Common myeloid progenitor, CD34-positive (primary cell): ENCODE data around the gene CUEDC1.
A peak's percentile ranks its signal among the peaks of the same experiment; 100 is the strongest.

Experiments
- CTCF ChIA-PET: fragments of 350-600 bp; sonication (Branson Sonifier 250); formaldehyde crosslinking; loops from one replicate; lab custom pipeline; 2021; ENCODE audit warnings: antibody characterized with exemption; lab: Charles Lee
- POLR2A ChIA-PET: fragments of 350-600 bp; sonication (Branson Sonifier 250); formaldehyde crosslinking; loops from one replicate; lab custom pipeline; 2021; ENCODE audit warnings: antibody characterized with exemption; lab: Charles Lee
- DNase-seq, 3 donors: peaks; one replicate each; pipeline versions ENCODE4 v3.0.0 to v3.0.0-alpha.2; 2013
- H3K27ac ChIP-seq, 2 experiments: 1 replicate in 1 of 2; 2 replicates in 1 of 2; pipeline ENCODE4 v1.7.0; 2013; ENCODE audit warnings: inconsistent platforms in 2 of 2, low read length in 2 of 2, mild to moderate bottlenecking in 2 of 2, low read depth in 1 of 2, moderate library complexity in 1 of 2; ENCODE audit not compliant: severe bottlenecking in 2 of 2, insufficient read depth in 1 of 2, poor library complexity in 1 of 2
- H3K27me3 ChIP-seq, 5 experiments: replicated peaks in 2 of 5; 1 replicate in 3 of 5; 2 replicates in 2 of 5; pipeline versions ENCODE4 v1.6.1 to v1.7.0; 2013; ENCODE audit warnings: low read length in 4 of 5, mild to moderate bottlenecking in 2 of 5, moderate library complexity in 2 of 5, inconsistent platforms in 1 of 5; ENCODE audit not compliant: insufficient read depth in 5 of 5, control insufficient read depth in 4 of 5
- H3K36me3 ChIP-seq, 4 experiments: 1 replicate in 2 of 4; 2 replicates in 2 of 4; pipeline versions ENCODE4 v1.6.1 to v1.7.0; 2013; ENCODE audit warnings: low read length in 3 of 4, control low read depth in 1 of 4, mild to moderate bottlenecking in 1 of 4; ENCODE audit not compliant: control insufficient read depth in 4 of 4, insufficient read depth in 4 of 4
- H3K4me1 ChIP-seq, 4 experiments: 1 replicate in 3 of 4; 2 replicates in 1 of 4; pipeline versions ENCODE4 v1.6.1 to v1.7.1; 2013; ENCODE audit warnings: low read length in 3 of 4, mild to moderate bottlenecking in 3 of 4, control low read depth in 1 of 4, inconsistent platforms in 1 of 4, moderate library complexity in 1 of 4; ENCODE audit not compliant: control insufficient read depth in 4 of 4, insufficient read depth in 4 of 4; ENCODE audit errors: control extremely low read depth in 1 of 4
- H3K4me3 ChIP-seq, 7 experiments: 1 replicate in 4 of 7; 2 replicates in 3 of 7; pipeline versions ENCODE4 v1.5.1 to v1.7.0; 2013; ENCODE audit warnings: mild to moderate bottlenecking in 7 of 7, low read length in 6 of 7, moderate library complexity in 6 of 7, inconsistent platforms in 2 of 7, low read depth in 2 of 7, control low read depth in 1 of 7; ENCODE audit not compliant: insufficient read depth in 4 of 7, control insufficient read depth in 1 of 7; ENCODE audit errors: extremely low read depth in 1 of 7
- H3K9me3 ChIP-seq, 5 experiments: 1 replicate in 4 of 5; 2 replicates in 1 of 5; pipeline versions ENCODE4 v1.6.1 to v1.7.1; 2013; ENCODE audit warnings: low read length in 4 of 5, mild to moderate bottlenecking in 2 of 5, inconsistent platforms in 1 of 5, low read depth in 1 of 5, moderate library complexity in 1 of 5; ENCODE audit not compliant: control insufficient read depth in 4 of 5, insufficient read depth in 2 of 5; ENCODE audit errors: control extremely low read depth in 1 of 5
- whole genome bisulfite sequencing: methylation state at CpG from one replicate; pipeline ENCODE4 v1.1.5; 2013; ENCODE audit not compliant: insufficient coverage; 5-methylcytosine and 5-hydroxymethylcytosine counted together

Gene CUEDC1

DNA sequence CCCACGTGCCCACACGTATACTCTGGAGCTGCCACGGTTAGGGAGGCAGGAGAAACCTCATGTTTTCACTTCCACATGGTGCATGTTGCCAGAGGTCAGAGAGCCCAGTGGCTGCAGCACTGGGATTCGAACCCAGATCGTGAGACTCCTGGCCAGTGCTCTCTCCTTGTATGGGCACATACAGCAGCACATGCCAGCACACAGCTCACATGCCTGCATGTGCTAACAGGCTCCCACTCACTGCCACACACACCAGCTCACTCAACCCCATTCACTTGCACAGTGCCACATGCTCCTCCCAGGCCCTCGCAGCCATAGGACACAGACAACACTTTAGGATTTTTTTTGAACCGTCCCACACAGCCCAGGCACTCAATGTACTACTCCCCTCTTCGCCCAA, 55.8 kb downstream of the CUEDC1 start:
- Histone ChIP-seq H3K27ac (no peak overlapping the region), H3K27me3 (no peaks in the 10 kb centered on the region), H3K4me3 (no peak overlapping the region), H3K9me3 (no peaks in the 10 kb centered on the region), H3K36me3 (no peaks in the 10 kb centered on the region), H3K4me1 (peaks cover 17 to 68% (median 55%) of the 10 kb centered on the region in 4 experiments)
- POLR2A ChIA-PET, result no interaction called here
- no peak for DNase-seq
- 89% methylated on average over 6 of the region's 8 CpGs for WGBS
- CTCF ChIA-PET, result interaction anchor here (1.2 to 7.7 kb wide), 12 partner anchors 9 to 95 kb away, joined by 3 to 31 read pairs (median 6); no protein-coding TSS in a partner anchor

DNA sequence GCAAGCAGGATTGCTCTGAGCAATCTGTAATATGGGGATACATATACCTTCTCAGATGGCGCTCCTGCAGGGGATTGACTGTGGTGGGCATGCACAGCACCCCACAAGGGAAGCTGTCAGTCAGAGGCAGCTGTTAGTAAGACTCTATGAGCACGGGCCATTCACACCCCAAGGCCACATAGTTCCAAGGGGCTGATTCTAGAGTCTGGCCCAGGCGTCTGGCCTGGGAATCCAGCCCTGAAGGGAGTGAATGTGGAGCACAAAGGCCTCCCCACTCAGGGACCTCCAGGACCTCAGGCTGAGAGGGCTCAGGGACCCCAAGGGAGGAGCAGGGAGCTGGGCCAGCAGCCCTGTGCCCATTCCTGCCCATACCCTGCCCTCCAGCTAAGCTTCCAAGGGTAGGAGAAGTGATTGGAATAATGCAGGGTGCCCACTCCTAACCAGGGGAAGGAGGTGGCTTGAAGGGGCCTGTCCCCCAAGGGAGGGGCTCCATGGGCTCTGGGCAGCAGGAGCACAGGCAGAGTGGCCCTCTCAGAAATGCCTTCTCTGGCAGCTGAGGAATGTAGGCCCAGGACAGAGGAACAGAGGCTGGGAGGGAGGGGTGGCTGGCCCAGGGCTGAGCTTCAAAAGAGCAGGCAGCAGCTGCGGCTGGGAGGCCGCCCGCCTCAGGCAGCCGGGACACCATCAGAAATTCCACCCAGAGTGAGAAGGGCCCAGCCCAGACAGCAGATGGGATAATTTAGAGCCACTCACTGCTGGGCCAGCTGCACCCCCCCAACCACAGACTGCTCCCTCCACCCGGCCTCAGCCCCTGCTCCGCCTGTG, 56.5 kb downstream of the CUEDC1 start:
- no peaks in the 10 kb centered on the region for H3K9me3 ChIP-seq
- no peak overlapping the region for H3K4me3 ChIP-seq
- H3K27me3 ChIP-seq, result no peaks in the 10 kb centered on the region
- H3K4me1 ChIP-seq, result peaks cover 16 to 66% (median 55%) of the 10 kb centered on the region in 4 experiments
- POLR2A ChIA-PET, result interaction anchor here (0.7 kb wide), 1 partner anchor 98 kb away, joined by 3 read pairs; no protein-coding TSS in a partner anchor
- no peak for DNase-seq
- CTCF ChIA-PET, result interaction anchor here (0.6 to 7.7 kb wide), 16 partner anchors 9 to 318 kb away, joined by 3 to 31 read pairs (median 4); no protein-coding TSS in a partner anchor
- H3K36me3 ChIP-seq, result no peaks in the 10 kb centered on the region
- H3K27ac ChIP-seq, result no peak overlapping the region
- WGBS, result 94% methylated on average over 9 of the region's 9 CpGs

DNA sequence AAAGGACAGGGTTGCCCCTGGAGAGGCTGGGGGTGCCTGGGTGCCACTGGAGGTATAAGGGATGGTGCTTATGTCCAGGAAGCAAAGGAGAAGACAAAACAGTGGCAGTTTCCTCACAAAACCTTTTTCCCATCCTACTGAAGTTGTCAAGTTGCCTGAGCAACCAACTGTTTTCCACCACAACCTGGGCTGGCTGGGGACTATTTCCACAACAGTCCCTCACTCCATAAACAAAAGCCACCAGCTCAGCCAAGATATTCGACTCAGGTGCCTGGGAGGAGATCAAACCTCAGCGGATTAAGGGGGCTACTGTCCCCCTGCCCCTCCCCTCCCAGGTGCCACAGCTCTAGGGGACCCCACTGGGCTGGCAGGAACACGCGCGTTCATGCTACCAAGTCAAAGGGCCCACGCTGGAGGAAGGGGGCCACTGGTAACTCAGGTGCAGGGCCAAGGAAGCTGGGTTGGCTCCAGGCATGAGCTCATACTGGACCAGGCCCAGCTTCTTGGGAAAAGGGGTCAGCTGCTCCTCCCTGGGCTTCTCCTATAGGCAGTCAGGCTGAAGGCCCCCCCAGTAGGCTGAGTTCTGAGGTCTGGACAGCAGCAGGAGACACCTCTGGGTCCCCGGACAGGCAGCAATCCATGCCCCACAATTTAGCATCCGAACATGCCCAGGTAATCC, 59.7 kb downstream of the CUEDC1 start:
- WGBS, result 92% methylated on average over 8 of the region's 8 CpGs
- peak in 2 of 3 donors; percentile 39 to 41 for DNase-seq
- H3K27ac ChIP-seq, result no peak overlapping the region
- ChIA-PET POLR2A (no interaction called here), CTCF (interaction anchor here (0.6 to 2.1 kb wide), 10 partner anchors 16 to 570 kb away, joined by 3 to 7 read pairs (median 3); no protein-coding TSS in a partner anchor)
- peaks cover 5 to 71% (median 57%) of the 10 kb centered on the region in 4 experiments for H3K4me1 ChIP-seq
- no peaks in the 10 kb centered on the region for H3K36me3 ChIP-seq
- H3K27me3 ChIP-seq, result no peaks in the 10 kb centered on the region
- H3K9me3 ChIP-seq, result no peaks in the 10 kb centered on the region
- peak overlapping the region in 1 of 7 experiments; percentile 21 for H3K4me3 ChIP-seq

DNA sequence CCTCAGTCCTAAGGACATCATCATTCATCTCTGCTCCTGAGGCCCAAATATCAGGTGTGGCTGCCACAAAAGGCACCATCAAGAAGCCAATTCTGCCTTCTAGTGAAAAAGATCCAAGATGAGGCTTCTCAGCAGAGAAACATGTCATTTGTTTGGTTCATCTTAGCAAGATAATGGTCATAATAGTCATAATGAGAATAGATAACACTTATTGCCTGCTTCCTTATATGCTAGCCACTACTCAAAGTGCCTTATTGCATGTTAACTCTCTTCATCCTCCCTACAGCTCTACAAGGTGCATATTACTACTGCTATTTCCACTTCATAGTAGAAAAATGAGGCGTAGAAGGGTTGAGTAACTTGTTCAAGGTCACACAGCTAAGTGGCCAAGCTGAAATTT, 60.4 kb downstream of the CUEDC1 start:
- no CpG with 5 or more reads among the region's 1 CpG for WGBS
- Histone ChIP-seq H3K36me3 (no peaks in the 10 kb centered on the region), H3K27me3 (no peaks in the 10 kb centered on the region), H3K4me1 (peaks cover 5 to 71% (median 58%) of the 10 kb centered on the region in 4 experiments), H3K27ac (no peak overlapping the region), H3K4me3 (no peak overlapping the region), H3K9me3 (no peaks in the 10 kb centered on the region)
- no peak for DNase-seq
- POLR2A ChIA-PET, result no interaction called here
- CTCF ChIA-PET, result interaction anchor here (0.6 to 2.1 kb wide), 8 partner anchors 17 to 571 kb away, joined by 3 to 7 read pairs (median 3); no protein-coding TSS in a partner anchor

DNA sequence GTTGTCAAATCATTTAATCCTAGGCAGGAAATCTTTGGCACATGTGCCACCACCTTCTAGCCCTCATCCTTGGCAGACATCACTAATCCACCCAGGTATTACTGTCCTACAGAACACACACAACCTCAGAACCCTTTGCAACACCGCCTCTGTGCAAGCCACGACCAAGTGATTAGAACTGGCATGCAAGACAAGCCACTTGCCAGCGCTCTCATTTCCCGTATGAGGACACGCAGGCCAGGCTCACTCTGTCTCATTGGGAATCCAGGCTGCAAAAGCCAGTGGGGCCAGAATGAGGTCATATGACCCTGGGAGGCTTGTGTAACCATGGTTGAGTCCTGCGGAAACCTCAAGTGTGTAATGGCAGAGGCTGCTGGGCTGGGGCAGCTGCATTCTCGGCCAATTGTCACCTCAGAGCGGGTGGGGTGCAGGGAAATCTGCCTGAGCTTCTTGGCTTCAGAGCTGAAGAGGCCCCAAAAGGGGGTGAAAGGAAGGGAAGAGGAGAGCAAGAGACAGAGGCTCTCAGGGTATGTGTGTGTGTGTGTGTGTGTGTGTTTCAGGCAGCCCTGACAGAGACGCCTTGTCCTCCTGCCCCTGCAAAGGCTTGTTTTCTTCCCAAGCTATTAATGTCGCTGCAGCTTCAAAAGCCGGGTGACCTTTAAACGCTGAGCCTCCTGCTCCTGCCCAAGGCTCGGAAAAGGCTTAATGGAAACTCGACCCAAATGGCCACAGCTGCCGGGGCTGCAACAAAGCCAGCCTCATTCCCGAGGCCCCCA, 62.2 kb downstream of the CUEDC1 start:
- H3K4me1 ChIP-seq, result peaks cover 0 to 56% (median 45%) of the 10 kb centered on the region in 4 experiments
- ChIA-PET CTCF (interaction anchor here (0.7 to 4.9 kb wide), 21 partner anchors 8 to 107 kb away, joined by 3 to 37 read pairs (median 4); no protein-coding TSS in a partner anchor), POLR2A (interaction anchor here (0.7 to 0.9 kb wide), 2 partner anchors 32 to 105 kb away, joined by 4 to 5 read pairs; no protein-coding TSS in a partner anchor)
- H3K36me3 ChIP-seq, result no peaks in the 10 kb centered on the region
- H3K9me3 ChIP-seq, result no peaks in the 10 kb centered on the region
- H3K27me3 ChIP-seq, result no peaks in the 10 kb centered on the region
- peak overlapping the region; percentile 33 to 69 for H3K27ac ChIP-seq
- peak overlapping the region in 5 of 7 experiments; percentile 19 to 52 (median 31) for H3K4me3 ChIP-seq
- peak; percentile 86 to 95 (median 95) for DNase-seq
- 7% methylated on average over 16 of the region's 16 CpGs for WGBS

DNA sequence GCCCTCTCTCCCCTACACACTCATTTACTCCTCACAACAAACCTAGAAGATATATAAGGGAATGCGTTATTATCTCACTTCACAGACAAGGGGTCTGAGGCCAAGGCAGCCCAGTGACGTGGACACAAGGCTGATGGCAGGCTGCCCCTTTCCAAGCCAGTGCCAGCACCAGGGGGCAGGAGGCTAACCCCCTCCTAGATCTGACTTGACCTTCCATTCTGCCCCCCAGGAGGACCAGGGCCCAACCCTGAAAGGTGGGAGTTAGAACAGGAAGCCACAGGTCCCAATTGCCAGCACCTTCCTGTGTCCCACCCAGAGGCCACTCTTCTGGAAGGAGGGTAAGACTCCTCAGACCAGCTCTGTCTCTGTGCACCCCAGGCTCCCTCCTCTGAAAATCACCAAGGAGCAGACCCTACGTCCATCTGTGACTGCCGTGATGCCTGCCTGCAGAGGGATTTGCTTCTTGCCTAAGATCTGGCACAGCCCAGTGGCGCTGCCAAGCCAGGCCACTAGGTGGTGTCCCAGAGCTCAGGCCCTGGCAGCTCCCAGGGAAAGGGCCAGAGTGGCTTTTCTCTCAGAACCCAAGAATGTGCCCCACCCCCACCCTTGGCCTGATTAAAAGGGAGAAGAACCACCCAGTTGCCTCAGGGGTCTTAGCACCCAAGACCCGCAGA, 62.9 kb downstream of the CUEDC1 start:
- H3K4me3 ChIP-seq, result peak overlapping the region in 2 of 7 experiments; percentile 31 to 52
- peaks cover 0 to 54% (median 43%) of the 10 kb centered on the region in 4 experiments for H3K4me1 ChIP-seq
- 82% methylated on average over 6 of the region's 6 CpGs for WGBS

More for the DNA sequence above, 62.9 kb downstream of the CUEDC1 start:
- Histone ChIP-seq H3K36me3 (no peaks in the 10 kb centered on the region), H3K27me3 (no peaks in the 10 kb centered on the region), H3K27ac (peak overlapping the region in 1 of 2 experiments; percentile 69), H3K9me3 (no peaks in the 10 kb centered on the region)
- POLR2A ChIA-PET, result interaction anchor here (0.6 to 0.7 kb wide), 2 partner anchors 24 to 106 kb away, joined by 3 to 5 read pairs; no protein-coding TSS in a partner anchor
- DNase-seq, result peak; percentile 72 to 83 (median 77)
- CTCF ChIA-PET, result interaction anchor here (0.6 to 4.9 kb wide), 17 partner anchors 8 to 107 kb away, joined by 3 to 37 read pairs (median 4); no protein-coding TSS in a partner anchor
